GM23248 (cell line): ENCODE data around the gene STYK1. TPM values are rescaled to one million over a fixed set of nuclear protein-coding genes. Genes with fewer than 3 reads are reported as not detected.
A peak's percentile ranks its signal among the peaks of the same experiment; 100 is the strongest.

Experiments used
- DNase-seq: peaks from one replicate; pipeline ENCODE4 v3.0.0-alpha.2; 2015
- H2AFZ ChIP-seq: fragments of 200-600 bp; sonication (generic); 2 replicates; pipeline ENCODE4 v1.6.1; 2016; ENCODE audit warnings: antibody characterized with exemption
- H3F3A ChIP-seq: fragments of 200-600 bp; sonication (generic); 2 replicates; pipeline ENCODE4 v1.6.1; 2016; ENCODE audit warnings: mild to moderate bottlenecking, antibody characterized with exemption, mixed run types; ENCODE audit not compliant: insufficient read depth
- H3K27ac ChIP-seq: fragments of 200-600 bp; sonication (generic); 2 replicates; pipeline ENCODE4 v1.5.1; 2016; ENCODE audit warnings: mild to moderate bottlenecking
- H3K27me3 ChIP-seq: fragments of 200-600 bp; sonication (generic); replicated peaks from 2 replicates; pipeline ENCODE4 v1.6.1; 2016; ENCODE audit warnings: mild to moderate bottlenecking; ENCODE audit not compliant: insufficient read depth
- H3K36me3 ChIP-seq: fragments of 200-600 bp; sonication (generic); 2 replicates; pipeline ENCODE4 v1.6.1; 2016; ENCODE audit warnings: low read depth, mild to moderate bottlenecking
- H3K4me1 ChIP-seq: fragments of 200-600 bp; sonication (generic); 2 replicates; pipeline ENCODE4 v1.6.1; 2016; ENCODE audit warnings: mild to moderate bottlenecking; ENCODE audit not compliant: insufficient read depth
- H3K4me2 ChIP-seq: fragments of 200-600 bp; sonication (generic); one replicate; pipeline ENCODE4 v1.6.1; 2016; ENCODE audit warnings: mild to moderate bottlenecking; ENCODE audit not compliant: unreplicated experiment
- H3K4me3 ChIP-seq: fragments of 200-600 bp; sonication (generic); 2 replicates; pipeline ENCODE4 v1.5.1; 2016; ENCODE audit warnings: mild to moderate bottlenecking
- H3K79me2 ChIP-seq: fragments of 200-600 bp; sonication (generic); 2 replicates; pipeline ENCODE4 v1.6.1; 2016; ENCODE audit warnings: mild to moderate bottlenecking; ENCODE audit not compliant: insufficient read depth
- H3K9ac ChIP-seq: fragments of 200-600 bp; sonication (generic); 2 replicates; pipeline ENCODE4 v1.6.1; 2016; ENCODE audit warnings: mild to moderate bottlenecking
- H3K9me2 ChIP-seq: fragments of 200-600 bp; sonication (generic); 2 replicates; pipeline ENCODE4 v1.6.1; 2016; ENCODE audit warnings: mixed run types, mild to moderate bottlenecking, moderate library complexity; ENCODE audit not compliant: insufficient read depth
- H3K9me3 ChIP-seq: fragments of 200-600 bp; sonication (generic); one replicate; pipeline ENCODE4 v1.6.1; 2017; ENCODE audit warnings: low read depth
- H4K20me1 ChIP-seq: fragments of 200-600 bp; sonication (generic); 2 replicates; pipeline ENCODE4 v1.6.0; 2016; ENCODE audit not compliant: insufficient read depth
- EZH2 ChIP-seq: fragments of 200-600 bp; sonication (generic); IDR thresholded peaks from 2 replicates; pipeline ENCODE4 v1.6.1; 2018; ENCODE audit warnings: antibody characterized with exemption, mild to moderate bottlenecking; ENCODE audit not compliant: insufficient read depth, poor library complexity, severe bottlenecking
- EZH2phosphoT487 ChIP-seq: fragments of 200-600 bp; sonication (generic); IDR thresholded peaks from 2 replicates; pipeline ENCODE4 v1.6.1; 2018; ENCODE audit warnings: antibody characterized with exemption, moderate library complexity, mild to moderate bottlenecking, low read depth; ENCODE audit not compliant: insufficient read depth
- WGBS, 2 experiments: methylation state at CpG; one replicate each; pipeline ENCODE4 v1.1.6; 2015 to 2017; ENCODE audit warnings: low lambda C conversion rate in 2 of 2, low coverage in 1 of 2; ENCODE audit errors: missing lambda C conversion rate in 2 of 2; 5-methylcytosine and 5-hydroxymethylcytosine counted together
- in situ Hi-C: fragments of 300-500 bp; cut with MboI; formaldehyde crosslinking; loops from 2 replicates; pipeline ENCODE4 v1.15.0; 2020
- polyA plus RNA-seq: library from polyadenylated mRNA; unstranded; fragments of >200 nt; fragmentation: Nextera tagmentation; extraction: Ambion mirVana; gene quantifications from 2 replicates; pipeline ENCODE4 v1.2.1, GENCODE V29; 2016
- total RNA-seq: library from RNA; depleted of rRNA; stranded (reverse); fragments of >200 nt; shearing (Covaris generic); gene quantifications from 2 replicates; pipeline ENCODE4 v1.2.3, GENCODE V29; 2014

STYK1 gene
- total and polyA plus RNA-seq, 2 experiments from 2014 or later: 0.93 to 1.1 TPM

- Histone ChIP-seq H3K9me2 (no peaks in the 10 kb centered on the region), H3K4me1 (no peaks in the 10 kb centered on the region), H4K20me1 (no peaks in the 10 kb centered on the region), H3K4me3 (no peak overlapping the region), H3K36me3 (no peaks in the 10 kb centered on the region), H3F3A (no peaks in the 10 kb centered on the region), H2AFZ (no peak overlapping the region; the same call in 1 of the 2 replicates), H3K9me3 (no peaks in the 10 kb centered on the region), H3K27ac (no peak overlapping the region), H3K27me3 (no peaks in the 10 kb centered on the region), H3K9ac (no peak overlapping the region), H3K79me2 (no peaks in the 10 kb centered on the region), H3K4me2 (no peak overlapping the region)
- TF ChIP-seq EZH2 (no peak), EZH2phosphoT487 (no peak)
- WGBS, 2 experiments: 78 to 87% methylated on average over 5 of the region's 5 CpGs
- no peak for DNase-seq
- in situ Hi-C loops: no loop called here
Observed at GRCh38 chr12:10668526-10668925, 5.3 kb downstream of the STYK1 start.

- no peaks in the 10 kb centered on the region for H3K9me2 ChIP-seq
- H3K9ac ChIP-seq: no peak overlapping the region
- no peak for DNase-seq
- TF ChIP-seq EZH2phosphoT487 (no peak), EZH2 (no peak)
- in situ Hi-C loops: no loop called here
- WGBS, 2 experiments: 48 to 67% methylated on average over 1 of the region's 1 CpG
- no peaks in the 10 kb centered on the region for H3F3A ChIP-seq
- no peaks in the 10 kb centered on the region for H4K20me1 ChIP-seq
- H3K4me1 ChIP-seq: no peaks in the 10 kb centered on the region
- H2AFZ ChIP-seq: no peak overlapping the region
- no peaks in the 10 kb centered on the region for H3K27me3 ChIP-seq
- no peak overlapping the region for H3K4me2 ChIP-seq
- no peaks in the 10 kb centered on the region for H3K79me2 ChIP-seq
- H3K9me3 ChIP-seq: no peaks in the 10 kb centered on the region
- H3K36me3 ChIP-seq: no peaks in the 10 kb centered on the region
- H3K27ac ChIP-seq: no peak overlapping the region
- H3K4me3 ChIP-seq: no peak overlapping the region
Observed at GRCh38 chr12:10667581-10667980, 6.3 kb downstream of the STYK1 start.

GRCh38 chr12:10664499-10664898, 9.4 kb downstream of the STYK1 start:
- H4K20me1 ChIP-seq: no peaks in the 10 kb centered on the region
- H3K9me3 ChIP-seq: no peaks in the 10 kb centered on the region
- no peak overlapping the region for H2AFZ ChIP-seq
- no peak overlapping the region for H3K4me3 ChIP-seq
- no peaks in the 10 kb centered on the region for H3K4me1 ChIP-seq
- no peaks in the 10 kb centered on the region for H3K36me3 ChIP-seq
- TF ChIP-seq EZH2 (no peak), EZH2phosphoT487 (no peak)
- no peak overlapping the region for H3K9ac ChIP-seq
- no peaks in the 10 kb centered on the region for H3F3A ChIP-seq
- in situ Hi-C loops: no loop called here
- no peaks in the 10 kb centered on the region for H3K79me2 ChIP-seq
- no peak overlapping the region for H3K4me2 ChIP-seq
- no peak overlapping the region for H3K27ac ChIP-seq
- no peaks in the 10 kb centered on the region for H3K9me2 ChIP-seq
- 53 to 59% methylated on average over 2 of the region's 2 CpGs for WGBS, 2 experiments
- H3K27me3 ChIP-seq: no peaks in the 10 kb centered on the region
- no peak for DNase-seq

- H3K9ac ChIP-seq: no peak overlapping the region
- no peaks in the 10 kb centered on the region for H3K9me2 ChIP-seq
- no peaks in the 10 kb centered on the region for H3K36me3 ChIP-seq
- H3K4me2 ChIP-seq: no peak overlapping the region
- in situ Hi-C loops: no loop called here
- H3K9me3 ChIP-seq: no peaks in the 10 kb centered on the region
- TF ChIP-seq EZH2phosphoT487 (no peak), EZH2 (no peak)
- no peaks in the 10 kb centered on the region for H3K27me3 ChIP-seq
- H3F3A ChIP-seq: no peaks in the 10 kb centered on the region
- H4K20me1 ChIP-seq: no peaks in the 10 kb centered on the region
- no peak overlapping the region for H3K27ac ChIP-seq
- WGBS, 2 experiments: 90 to 93% methylated on average over 3 of the region's 3 CpGs
- no peaks in the 10 kb centered on the region for H3K4me1 ChIP-seq
- H2AFZ ChIP-seq: no peak overlapping the region
- no peak for DNase-seq
- no peaks in the 10 kb centered on the region for H3K79me2 ChIP-seq
- no peak overlapping the region for H3K4me3 ChIP-seq
Observed at GRCh38 chr12:10663869-10664268, 10.0 kb downstream of the STYK1 start.

- in situ Hi-C loops: no loop called here
- Histone ChIP-seq H3K9me2 (no peaks in the 10 kb centered on the region), H3K4me3 (no peak overlapping the region), H3K9ac (no peak overlapping the region), H3K4me2 (no peak overlapping the region), H3K4me1 (no peaks in the 10 kb centered on the region), H3K9me3 (no peaks in the 10 kb centered on the region), H3F3A (no peaks in the 10 kb centered on the region), H4K20me1 (no peaks in the 10 kb centered on the region), H2AFZ (no peak overlapping the region), H3K79me2 (no peaks in the 10 kb centered on the region), H3K36me3 (no peaks in the 10 kb centered on the region), H3K27me3 (no peaks in the 10 kb centered on the region), H3K27ac (no peak overlapping the region)
- 36 to 46% methylated on average over 3 of the region's 3 CpGs for WGBS, 2 experiments
- peak; percentile 62 for DNase-seq
- no peak for TF ChIP-seq EZH2
- no peak for TF ChIP-seq EZH2phosphoT487
Observed at GRCh38 chr12:10661338-10661737, 12.5 kb downstream of the STYK1 start.
